Measurements from ENCODE around the gene ZBP1.

ZBP1 gene

GRCh38 chr20:57617079-57617795 is 3.0 kb downstream of the ZBP1 start:
- no peak for DNase-seq (ENCODE audit: low spot score)

- DNase-seq (ENCODE audit: low spot score) = no peak
Observed at GRCh38 chr20:57616143-57616951, 3.9 kb downstream of the ZBP1 start.

DNA sequence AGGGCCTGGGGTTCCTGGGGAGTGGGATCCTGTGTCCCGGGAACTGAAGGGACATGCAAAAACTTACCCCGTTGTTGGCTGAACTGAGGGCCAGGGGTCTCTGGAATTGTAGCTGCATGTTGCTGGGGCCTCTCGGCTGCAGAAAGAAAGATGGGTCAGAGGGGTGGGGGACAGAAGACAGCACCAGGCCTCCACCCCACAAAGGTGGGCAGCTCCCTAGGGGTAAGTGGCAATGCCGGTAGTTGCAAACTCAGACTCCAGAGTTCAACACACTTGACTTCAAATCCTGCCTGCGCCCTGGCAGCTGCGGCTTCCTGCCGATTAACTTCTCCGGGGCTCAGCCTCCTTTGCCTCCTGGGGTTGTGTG is 4.8 kb downstream of the ZBP1 start:
- DNase-seq (ENCODE audit: low spot score) = no peak

DNA sequence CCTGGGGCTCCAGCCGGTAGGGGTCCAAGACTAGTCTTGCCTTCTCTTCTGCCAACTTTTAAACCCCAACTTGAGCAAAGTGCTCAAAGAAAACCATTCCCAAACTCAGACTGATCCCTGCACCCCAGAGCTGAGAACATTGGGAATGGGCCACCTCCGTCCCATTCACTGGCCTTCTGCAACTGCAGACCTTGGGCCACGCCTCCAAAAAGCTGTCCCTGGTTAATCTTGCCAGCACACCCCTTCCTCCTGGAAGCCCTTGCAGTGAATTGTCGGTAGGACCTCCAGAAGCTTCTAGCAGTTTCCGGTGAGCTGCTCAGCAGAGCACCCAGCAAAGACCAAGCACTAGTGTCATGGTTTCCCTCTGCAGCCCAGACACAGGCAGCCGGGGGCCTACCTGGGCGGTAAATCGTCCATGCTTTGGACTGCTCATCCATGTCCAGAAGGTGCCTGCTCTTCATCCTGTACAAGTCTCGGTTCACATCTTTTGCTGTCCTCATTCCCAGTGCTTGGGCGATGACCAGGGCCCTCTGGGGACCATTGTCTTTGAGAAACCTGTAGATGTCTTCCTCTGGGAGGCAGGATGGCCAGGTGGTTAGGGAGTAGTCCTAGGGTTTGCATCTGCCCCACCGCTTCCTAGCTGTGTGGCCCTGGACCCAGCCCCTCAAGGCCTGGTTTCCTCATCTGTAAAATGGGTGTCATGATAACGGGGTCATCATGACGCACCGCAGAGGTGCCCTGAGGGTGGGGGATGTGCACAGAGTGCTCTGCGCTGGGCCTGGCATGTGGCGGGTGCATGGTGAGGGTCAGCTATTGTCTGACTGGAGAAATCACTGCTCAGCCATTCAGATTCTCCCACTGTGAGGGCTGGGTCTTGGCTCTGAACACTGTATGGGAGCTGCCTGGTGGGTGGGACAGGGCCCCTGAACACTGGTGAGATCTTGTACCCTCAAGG is 5.5 kb downstream of the ZBP1 start:
- no peak for DNase-seq (ENCODE audit: low spot score)

DNA sequence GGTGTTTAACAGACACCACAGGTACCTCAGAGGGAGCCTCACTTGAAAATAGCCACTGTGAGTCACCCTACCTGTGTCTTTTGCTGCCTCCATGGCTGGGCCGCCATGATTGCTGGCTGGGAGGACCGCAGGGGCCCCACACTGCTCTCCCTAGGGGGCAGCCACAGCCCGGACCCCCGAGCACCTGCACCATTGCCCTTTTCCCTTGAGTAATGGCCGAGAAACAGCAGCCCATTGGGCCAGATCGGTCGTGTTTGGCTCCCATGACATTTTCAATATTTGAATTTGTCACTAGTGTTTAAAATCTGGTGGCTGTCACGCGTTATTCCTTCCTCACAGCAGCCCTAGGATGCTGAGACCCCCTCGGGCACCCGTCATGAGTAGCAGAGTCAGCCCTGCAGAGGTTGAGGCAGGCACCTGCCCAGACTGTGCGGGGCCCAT is 6.7 kb downstream of the ZBP1 start:
- no peak for DNase-seq (ENCODE audit: low spot score)

DNA sequence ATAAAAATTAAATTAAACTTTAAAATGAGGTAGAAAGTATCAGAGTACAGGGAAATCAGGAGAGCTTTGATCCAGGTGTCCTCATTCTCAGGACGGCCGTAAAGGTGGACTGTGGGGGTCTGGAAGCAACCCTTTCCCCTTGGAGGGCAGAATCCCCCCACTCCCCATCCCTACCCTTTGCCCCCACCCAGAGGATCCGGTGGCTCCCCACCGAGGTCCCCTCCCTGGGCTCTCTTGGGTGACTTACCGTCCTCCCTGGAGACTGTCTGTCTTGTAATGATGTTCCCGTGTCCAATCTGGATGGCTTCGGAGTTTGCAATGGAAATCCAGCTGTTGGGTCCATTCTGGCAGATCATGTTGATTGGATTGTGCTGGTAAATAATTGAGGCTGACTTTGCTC is 7.3 kb downstream of the ZBP1 start:
- DNase-seq (ENCODE audit: low spot score) = no peak

DNA sequence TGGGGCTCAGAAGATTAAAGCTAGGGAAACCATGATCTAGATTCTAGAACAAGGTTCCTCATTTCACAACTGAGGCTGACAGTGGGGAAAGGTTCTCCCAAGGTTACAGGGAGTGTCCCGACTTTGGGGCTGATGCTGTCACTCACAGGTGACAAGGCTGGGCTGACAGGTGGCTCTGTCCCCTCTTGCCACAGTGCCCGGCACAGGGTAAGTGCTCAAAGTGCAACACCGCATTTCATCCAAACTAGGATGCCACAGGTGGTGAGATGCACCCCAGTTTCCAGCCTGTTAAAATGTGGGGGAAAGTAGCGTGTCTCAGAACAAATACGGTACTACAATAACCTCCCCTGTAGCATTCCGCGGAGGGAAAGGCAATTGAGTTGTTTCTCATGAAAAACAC is 7.8 kb downstream of the ZBP1 start:
- no peak for DNase-seq (ENCODE audit: low spot score)

DNA sequence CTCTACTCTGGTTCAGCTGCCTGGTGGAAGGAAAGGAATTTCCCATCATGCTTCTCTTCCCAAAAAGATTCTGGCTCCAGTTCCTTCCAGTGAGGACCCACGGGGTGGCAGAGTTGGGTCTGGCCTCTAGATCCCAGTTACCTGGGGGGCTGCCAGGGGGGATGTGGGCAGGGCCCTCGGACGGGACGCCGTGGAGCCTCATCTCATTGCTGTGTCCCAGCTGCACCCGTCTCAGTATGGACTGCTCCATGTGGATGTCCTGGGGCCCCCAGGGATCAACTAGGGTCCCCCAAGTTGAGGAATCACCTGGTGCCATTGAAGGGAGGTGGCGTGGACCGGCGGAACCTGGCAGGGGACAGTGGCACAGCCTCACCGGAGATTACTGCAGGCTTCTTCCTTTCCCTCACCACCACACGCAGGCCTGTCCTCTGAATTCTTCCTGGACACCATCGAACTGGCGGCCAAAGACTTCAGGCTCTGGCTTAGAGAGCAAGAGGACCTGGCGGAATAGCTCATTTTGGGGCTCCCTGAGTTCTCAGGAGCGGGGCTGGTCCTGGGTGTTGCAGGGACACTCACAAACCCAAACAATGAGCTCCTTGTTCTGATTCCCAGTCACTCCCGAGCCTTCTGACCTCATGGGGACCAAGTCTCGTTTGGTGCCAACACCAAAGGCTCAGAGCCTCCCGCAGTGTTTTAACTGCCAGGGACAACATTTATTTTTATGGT is 8.5 kb downstream of the ZBP1 start:
- no peak for DNase-seq (ENCODE audit: low spot score)

- no peak for DNase-seq (ENCODE audit: low spot score)
Observed at GRCh38 chr20:57610261-57610952, 9.8 kb downstream of the ZBP1 start.

GRCh38 chr20:57609842-57610167 is 10.4 kb downstream of the ZBP1 start:
- no peak for DNase-seq (ENCODE audit: low spot score)

- no peak for DNase-seq (ENCODE audit: low spot score)
Observed at GRCh38 chr20:57609086-57609841, 11.0 kb downstream of the ZBP1 start.

- no peak for DNase-seq (ENCODE audit: low spot score)
Observed at GRCh38 chr20:57608516-57608915, 11.7 kb downstream of the ZBP1 start.

- no peak for DNase-seq (ENCODE audit: low spot score)
Observed at GRCh38 chr20:57605878-57606277, 14.3 kb downstream of the ZBP1 start.

GRCh38 chr20:57605045-57605444 is 15.2 kb downstream of the ZBP1 start:
- DNase-seq (ENCODE audit: low spot score) = peak; percentile 51

DNA sequence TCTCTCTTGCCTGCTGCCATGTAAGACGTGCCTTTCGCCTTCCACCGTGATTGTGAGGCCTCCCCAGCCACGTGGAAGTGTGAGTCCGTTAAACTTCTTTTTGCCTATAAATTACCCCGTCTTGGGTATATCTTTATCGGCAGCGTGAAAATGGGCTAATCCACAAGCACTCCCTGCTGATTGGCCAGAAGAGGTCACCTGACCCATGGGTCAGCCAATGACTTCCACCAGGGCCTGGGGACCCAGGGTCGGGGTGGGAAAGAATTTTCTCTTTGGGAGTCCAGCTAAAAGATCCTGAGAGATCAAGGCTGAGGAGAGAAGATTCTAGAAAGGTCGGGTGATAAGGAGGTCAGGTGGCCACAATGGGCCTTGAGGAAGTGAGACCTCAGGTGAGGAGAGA is 17.1 kb downstream of the ZBP1 start:
- DNase-seq (ENCODE audit: low spot score) = no peak

GRCh38 chr20:57601737-57602136 is 18.5 kb downstream of the ZBP1 start:
- no peak for DNase-seq (ENCODE audit: low spot score)

DNA sequence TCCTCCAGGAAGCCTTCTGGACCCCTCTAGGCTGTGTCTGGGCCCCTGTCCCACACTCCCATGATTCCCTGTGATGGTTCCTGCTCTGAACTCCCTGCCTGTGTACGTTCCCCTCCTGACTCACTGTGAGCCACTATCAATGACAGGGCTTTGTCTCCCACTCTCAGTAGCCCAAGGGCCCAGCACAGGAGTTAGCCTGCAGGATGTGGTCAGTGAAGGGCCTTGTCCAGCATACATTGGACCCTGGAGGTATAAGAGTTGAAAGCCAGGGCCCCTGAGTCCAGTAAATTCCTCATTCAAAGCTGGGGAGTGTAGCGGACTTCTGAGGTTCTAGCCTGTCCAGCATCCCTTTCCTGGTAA is 19.0 kb downstream of the ZBP1 start:
- no peak for DNase-seq (ENCODE audit: low spot score)

DNA sequence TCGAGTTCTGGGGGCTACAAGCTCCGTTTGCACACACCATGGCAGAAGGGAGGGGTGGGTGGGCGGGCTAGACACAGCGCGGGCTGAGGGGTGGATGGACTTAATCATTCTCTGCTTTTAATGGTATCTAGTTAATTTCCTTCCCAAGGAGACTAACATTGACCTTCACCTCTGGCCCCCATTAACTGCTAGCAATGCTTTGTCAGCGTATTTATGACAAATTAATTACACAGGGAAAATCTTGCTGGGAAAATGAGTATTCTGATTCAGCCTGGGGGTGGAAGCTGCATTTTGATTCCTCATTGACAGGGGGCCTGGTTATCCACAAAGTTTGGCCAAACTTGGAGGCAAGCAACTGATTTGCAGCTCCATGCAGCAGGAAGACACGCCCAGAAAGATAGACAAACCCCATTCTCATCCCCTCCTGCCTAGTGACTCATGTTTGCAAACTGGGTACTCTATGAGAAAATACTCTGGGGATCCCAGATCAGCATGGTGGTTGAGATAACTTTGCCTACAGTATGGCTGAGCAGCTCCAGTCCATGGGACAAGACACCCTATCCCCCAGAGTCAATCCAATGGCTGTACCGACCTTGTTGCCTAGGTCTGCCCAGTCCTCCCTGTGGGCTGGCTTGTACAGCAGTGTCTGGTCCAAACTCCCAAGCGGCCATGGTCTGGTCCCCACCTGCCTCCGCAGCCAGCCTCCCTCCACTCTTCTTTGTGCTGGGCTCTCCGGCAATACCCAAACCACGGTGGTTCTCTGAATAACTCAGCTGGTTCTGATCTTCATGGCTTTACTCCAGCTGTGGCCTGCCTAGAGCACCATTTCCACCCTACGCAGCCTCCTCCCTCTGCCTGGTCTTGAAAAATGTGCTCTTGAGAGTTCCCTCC is 19.7 kb downstream of the ZBP1 start:
- DNase-seq (ENCODE audit: low spot score) = no peak

DNA sequence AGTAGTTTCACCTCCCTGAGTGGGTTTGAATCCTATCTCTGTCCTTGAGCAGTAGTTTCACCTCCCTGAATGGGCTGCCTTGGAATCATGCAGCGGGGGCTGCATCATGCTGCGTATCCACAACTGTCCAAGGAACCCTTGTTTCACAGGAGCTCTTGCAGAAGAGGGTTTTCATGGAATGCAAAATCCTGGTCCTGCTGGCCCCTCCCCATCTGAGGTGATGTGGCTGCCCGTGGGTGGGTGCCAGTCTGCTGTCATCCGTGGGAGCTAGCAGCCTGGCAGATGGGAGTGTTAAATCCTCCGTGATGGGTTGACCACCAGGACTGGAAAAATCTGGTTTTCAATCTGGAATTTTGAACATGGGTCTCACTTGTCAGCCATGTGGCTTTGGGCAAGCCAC is 21.7 kb downstream of the ZBP1 start:
- DNase-seq (ENCODE audit: low spot score) = no peak

DNA sequence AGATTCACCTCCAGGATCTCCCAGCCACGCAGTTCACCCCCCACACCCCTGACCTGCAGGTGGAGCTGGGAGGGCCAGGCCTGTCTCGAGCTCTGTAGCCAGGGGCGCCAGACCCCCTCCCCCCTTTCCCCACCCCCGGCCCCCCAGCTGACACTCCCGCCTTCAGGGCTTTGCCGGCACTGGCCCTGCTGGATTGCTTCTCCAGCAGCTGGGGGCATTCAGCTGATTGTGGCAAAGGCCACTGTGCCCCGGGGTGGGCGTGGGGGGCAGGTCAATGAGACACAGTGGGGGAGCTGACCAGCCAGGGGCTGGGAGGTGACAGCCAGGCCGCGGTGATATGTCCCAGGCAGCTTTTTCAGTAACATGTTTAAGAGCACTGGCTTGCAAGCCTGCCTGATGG is 22.2 kb downstream of the ZBP1 start:
- DNase-seq (ENCODE audit: low spot score) = no peak

Data from CD4-positive, alpha-beta T cell treated with Interleukin-2 at 100 ng/mL for 4 hours (primary cell).